HEK293 (cell line): Measurements from ENCODE around the gene DYNC1LI1.

Source experiments
- CTCF ChIA-PET: fragments of 350-600 bp; formaldehyde crosslinking; extraction: SDS; loops from one replicate; lab custom pipeline; 2021; ENCODE audit warnings: antibody characterized with exemption; lab: Yijun Ruan, JAX
- POLR2A ChIA-PET: fragments of 300-600 bp; formaldehyde crosslinking; extraction: SDS; loops from one replicate; lab custom pipeline; 2020; ENCODE audit warnings: antibody characterized with exemption, inconsistent platforms; lab: Yijun Ruan, JAX
- H3K27ac ChIP-seq: fragments of 200-500 bp; sonication (Bioruptor generic); 2 replicates; pipeline ENCODE4 v1.5.1; 2014; ENCODE audit warnings: low read depth, low read length, control low read depth, inconsistent platforms; ENCODE audit errors: extremely low read depth
- H3K36me3 ChIP-seq, 2 experiments: fragments of 200-500 bp in 1 of 2; sonication (Bioruptor generic) in 1 of 2; 1 replicate in 1 of 2; 2 replicates in 1 of 2; pipeline ENCODE4 v1.5.1; 2014 to 2017; ENCODE audit warnings: inconsistent platforms in 2 of 2, low read length in 2 of 2; ENCODE audit not compliant: control insufficient read depth in 2 of 2, insufficient read depth in 1 of 2
- H3K4me1 ChIP-seq: fragments of 200-500 bp; sonication (Bioruptor generic); 2 replicates; pipeline ENCODE4 v1.5.1; 2014; ENCODE audit warnings: mild to moderate bottlenecking, low read length, inconsistent platforms; ENCODE audit not compliant: control insufficient read depth, insufficient read depth
- H3K4me3 ChIP-seq: 2 replicates; pipeline ENCODE4 v1.5.1; 2011; ENCODE audit warnings: low read depth, mild to moderate bottlenecking, control low read depth, low read length, moderate library complexity
- H3K9me3 ChIP-seq: fragments of 200-500 bp; sonication (Bioruptor generic); 2 replicates; pipeline ENCODE4 v1.5.1; 2014; ENCODE audit warnings: low read depth, low read length, inconsistent platforms; ENCODE audit not compliant: control insufficient read depth, insufficient read depth
- ATF2 ChIP-seq: fragments of 450-650 bp; formaldehyde crosslinking; IDR thresholded peaks from 2 replicates; pipeline ENCODE4 v1.5.1; 2016; ENCODE audit warnings: missing biosample characterization, missing genetic modification characterization, low read depth
- BCL11A ChIP-seq: fragments of 450-650 bp; formaldehyde crosslinking; IDR thresholded peaks from 2 replicates; pipeline ENCODE4 v1.5.1; 2016; ENCODE audit warnings: low read depth, missing biosample characterization, missing genetic modification characterization
- ELK4 ChIP-seq: IDR thresholded peaks from 2 replicates; pipeline ENCODE4 v1.6.1; 2011; ENCODE audit warnings: mild to moderate bottlenecking, low read depth, low read length, borderline replicate concordance
- PRDM1 ChIP-seq: fragments of 450-650 bp; formaldehyde crosslinking; IDR thresholded peaks from 2 replicates; pipeline ENCODE4; 2016; ENCODE audit warnings: missing biosample characterization, missing genetic modification characterization
- REST ChIP-seq: fragments of 450-650 bp; formaldehyde crosslinking; IDR thresholded peaks from 2 replicates; pipeline ENCODE4 v1.5.1; 2016; ENCODE audit warnings: missing biosample characterization, missing genetic modification characterization
- SCRT2 ChIP-seq: fragments of 450-650 bp; formaldehyde crosslinking; IDR thresholded peaks from 2 replicates; pipeline ENCODE4 v1.5.1; 2016; ENCODE audit warnings: missing biosample characterization, missing genetic modification characterization
- YY1 ChIP-seq: fragments of 450-650 bp; formaldehyde crosslinking; IDR thresholded peaks from 2 replicates; pipeline ENCODE4 v1.5.1; 2018; ENCODE audit warnings: missing biosample characterization, missing genetic modification characterization
- ZBTB17 ChIP-seq: fragments of 450-650 bp; formaldehyde crosslinking; IDR thresholded peaks from 2 replicates; pipeline ENCODE4 v1.5.1; 2016; ENCODE audit warnings: missing biosample characterization, missing genetic modification characterization
- ZNF121 ChIP-seq: fragments of 450-650 bp; formaldehyde crosslinking; IDR thresholded peaks from 2 replicates; pipeline ENCODE4 v1.5.1; 2016; ENCODE audit warnings: missing biosample characterization, missing genetic modification characterization
- ZNF138 ChIP-seq: fragments of 450-650 bp; formaldehyde crosslinking; IDR thresholded peaks from 2 replicates; pipeline ENCODE4 v1.5.1; 2016; ENCODE audit warnings: missing biosample characterization, missing genetic modification characterization, borderline replicate concordance
- ZNF26 ChIP-seq: fragments of 450-650 bp; formaldehyde crosslinking; IDR thresholded peaks from 2 replicates; pipeline ENCODE4 v1.5.1; 2016; ENCODE audit warnings: missing biosample characterization, missing genetic modification characterization
- ZNF341 ChIP-seq: fragments of 450-650 bp; formaldehyde crosslinking; IDR thresholded peaks from 2 replicates; pipeline ENCODE4; 2016; ENCODE audit warnings: low read depth, missing biosample characterization, missing genetic modification characterization
- ZNF473 ChIP-seq: fragments of 450-650 bp; formaldehyde crosslinking; IDR thresholded peaks from 2 replicates; pipeline ENCODE4 v1.5.1; 2017; ENCODE audit warnings: missing biosample characterization, missing genetic modification characterization
- ZNF518A ChIP-seq: fragments of 450-650 bp; formaldehyde crosslinking; conservative IDR thresholded peaks from 2 replicates; pipeline ENCODE4 v1.5.1; 2016; ENCODE audit warnings: low read depth, missing biosample characterization, missing genetic modification characterization
- ZNF548 ChIP-seq: fragments of 450-650 bp; formaldehyde crosslinking; IDR thresholded peaks from 2 replicates; pipeline ENCODE4 v1.5.1; 2016; ENCODE audit warnings: missing biosample characterization, missing genetic modification characterization
- ZNF629 ChIP-seq: fragments of 450-650 bp; formaldehyde crosslinking; IDR thresholded peaks from 2 replicates; pipeline ENCODE4 v1.5.1; 2017; ENCODE audit warnings: missing biosample characterization, missing genetic modification characterization
- ZNF658 ChIP-seq: fragments of 450-650 bp; formaldehyde crosslinking; IDR thresholded peaks from 2 replicates; pipeline ENCODE4; 2016; ENCODE audit warnings: missing biosample characterization, missing genetic modification characterization
- ZNF76 ChIP-seq: fragments of 450-650 bp; formaldehyde crosslinking; IDR thresholded peaks from 2 replicates; pipeline ENCODE4; 2016; ENCODE audit warnings: low read depth, missing biosample characterization, missing genetic modification characterization, borderline replicate concordance
- ZNF843 ChIP-seq: fragments of 450-650 bp; formaldehyde crosslinking; IDR thresholded peaks from 2 replicates; pipeline ENCODE4 v1.5.1; 2016; ENCODE audit warnings: missing biosample characterization, missing genetic modification characterization

DYNC1LI1 gene

GRCh38 chr3:32481791-32482631 lies 88.6 kb downstream of the DYNC1LI1 start:
- ChIA-PET CTCF (interaction anchor here (0.8 to 1.1 kb wide), 3 partner anchors 8 to 18 kb away, joined by 3 read pairs; no protein-coding TSS in a partner anchor), POLR2A (no interaction called here)
- Histone ChIP-seq H3K9me3 (no peaks in the 10 kb centered on the region), H3K4me3 (no peak overlapping the region), H3K36me3 (peaks cover 0 to 22% of the 10 kb centered on the region in 2 experiments; a peak in 1 of 3 replicates), H3K4me1 (no peaks in the 10 kb centered on the region; the same call in 1 of the 2 replicates), H3K27ac (no peak overlapping the region)
- TF ChIP-seq SCRT2 (tag by site-specific recombination) (peak; percentile 15; the same call in 1 of the 2 replicates), ZNF629 (tag by site-specific recombination) (peak; percentile 22), ATF2 (tag by site-specific recombination) (peak; percentile 71; the same call in 1 of the 2 replicates), ZNF548 (no peak)

GRCh38 chr3:32480604-32481003 lies 90.1 kb downstream of the DYNC1LI1 start:
- Histone ChIP-seq H3K4me3 (no peak overlapping the region), H3K27ac (no peak overlapping the region), H3K9me3 (no peaks in the 10 kb centered on the region), H3K36me3 (peaks cover 0 to 15% of the 10 kb centered on the region in 2 experiments; a peak in 1 of 3 replicates), H3K4me1 (no peaks in the 10 kb centered on the region; the same call in 1 of the 2 replicates)
- ChIA-PET CTCF (interaction anchor here (0.6 to 0.7 kb wide), 2 partner anchors 12 to 105 kb away, joined by 4 read pairs; no protein-coding TSS in a partner anchor), POLR2A (no interaction called here)
- no peak for TF ChIP-seq ZNF843 (tag by site-specific recombination)
- TF ChIP-seq BCL11A (tag by site-specific recombination): no peak
- TF ChIP-seq ZNF658 (tag by site-specific recombination): no peak
- no peak for TF ChIP-seq ELK4
- no peak for TF ChIP-seq PRDM1
- no peak for TF ChIP-seq ZBTB17 (tag by site-specific recombination)
- no peak for TF ChIP-seq ZNF518A
- TF ChIP-seq ZNF26 (tag by site-specific recombination): no peak
- TF ChIP-seq ZNF341 (tag by site-specific recombination): no peak
- no peak for TF ChIP-seq YY1 (tag by site-specific recombination)
- TF ChIP-seq REST (tag by site-specific recombination): no peak
- TF ChIP-seq ZNF138 (tag by site-specific recombination): no peak
- TF ChIP-seq ZNF121 (tag by site-specific recombination): no peak
- TF ChIP-seq ZNF76 (tag by site-specific recombination): no peak
- TF ChIP-seq ZNF473 (tag by site-specific recombination): no peak
